GM21737 (cell line): ENCODE measurements around the gene GPR6.

Experiments
- ATAC-seq: cut with Tn5 transposase; IDR thresholded peaks from one replicate; pipeline ENCODE4 v1.9.1; 2021; ENCODE audit warnings: mild to moderate bottlenecking, moderate library complexity; ENCODE audit not compliant: unreplicated experiment

The GPR6 gene

GRCh38 chr6:109978174-109979032 lies at the start of gene GPR6:
GPR6 (plus strand) TSS chr6:109978311; CDS start chr6:109979113, 802 bp downstream.
- ATAC-seq: no peak

DNA sequence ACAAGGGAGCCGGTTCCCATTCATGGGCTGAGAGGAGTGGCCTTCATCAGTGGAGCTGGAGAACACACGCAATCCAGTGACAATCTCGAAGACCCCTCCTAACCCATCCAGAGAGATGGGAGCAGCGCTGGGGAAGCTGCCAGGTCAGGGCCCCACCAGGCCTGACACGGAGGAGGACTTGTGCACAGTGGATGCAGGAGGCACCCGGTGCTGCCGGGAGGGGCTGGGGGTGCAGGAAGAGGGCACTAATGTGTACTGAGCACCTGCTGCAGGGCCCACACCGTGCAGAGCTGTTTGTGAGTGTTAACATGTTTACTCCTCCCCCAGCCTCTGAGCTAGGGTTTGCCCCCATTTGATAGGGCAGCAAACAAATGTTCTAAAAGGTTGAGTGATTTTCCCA lies 43.8 kb upstream of the GPR6 start:
- ATAC-seq: no peak

- no peak for ATAC-seq
Observed at GRCh38 chr6:109939654-109940053, 38.5 kb upstream of the GPR6 start.

GRCh38 chr6:109944448-109944847 lies 33.7 kb upstream of the GPR6 start:
- ATAC-seq: no peak

- no peak for ATAC-seq
Observed at GRCh38 chr6:109945091-109945490, 33.0 kb upstream of the GPR6 start.

- no peak for ATAC-seq
Observed at GRCh38 chr6:109946979-109947378, 31.1 kb upstream of the GPR6 start.

GRCh38 chr6:109949281-109950065 lies 28.6 kb upstream of the GPR6 start:
- no peak for ATAC-seq

GRCh38 chr6:109955491-109955890 lies 22.6 kb upstream of the GPR6 start:
- ATAC-seq: no peak

- no peak for ATAC-seq
Observed at GRCh38 chr6:109958626-109959025, 19.5 kb upstream of the GPR6 start.

DNA sequence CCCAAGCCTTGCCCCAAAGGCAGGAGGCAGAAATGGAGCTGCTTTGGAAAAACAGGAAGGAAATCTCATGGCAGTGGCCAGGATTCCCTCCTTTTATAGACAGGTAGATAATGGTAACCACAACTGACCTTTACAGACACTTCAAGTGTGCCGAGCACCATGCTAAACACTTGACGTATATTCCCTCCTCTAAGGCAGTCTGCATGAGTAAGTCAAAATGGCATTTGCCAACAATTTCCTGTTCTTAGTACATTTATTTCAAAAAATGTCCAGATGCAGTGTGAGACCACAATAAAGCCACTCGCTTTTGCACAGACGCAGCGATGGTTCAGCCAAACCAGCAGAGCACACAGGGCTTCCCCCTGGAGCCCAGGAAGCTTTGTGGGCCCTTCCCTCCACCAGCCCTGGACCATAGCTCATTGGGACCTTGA lies 16.5 kb upstream of the GPR6 start:
- no peak for ATAC-seq

- ATAC-seq: no peak
Observed at GRCh38 chr6:109962271-109962670, 15.8 kb upstream of the GPR6 start.

- ATAC-seq: no peak
Observed at GRCh38 chr6:109963598-109964170, 14.4 kb upstream of the GPR6 start.

DNA sequence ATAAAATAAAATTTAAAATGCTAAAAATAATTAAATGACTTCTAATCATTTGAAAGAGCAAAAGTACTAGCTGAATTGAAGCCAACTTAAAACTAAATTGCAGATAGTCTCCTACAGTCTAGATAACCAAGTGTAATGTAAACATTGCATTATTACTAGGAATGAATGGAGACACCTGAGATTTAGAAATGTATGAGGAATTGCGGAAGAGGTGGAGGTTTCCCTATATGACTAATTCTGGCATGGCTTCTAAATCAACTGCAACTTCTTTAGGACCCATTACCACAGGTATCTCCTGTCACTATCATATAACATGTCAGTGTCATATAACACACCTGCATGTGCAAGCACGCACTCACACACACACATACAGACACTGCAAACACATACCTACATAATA lies 13.2 kb upstream of the GPR6 start:
- ATAC-seq: no peak

- no peak for ATAC-seq
Observed at GRCh38 chr6:109966299-109966698, 11.8 kb upstream of the GPR6 start.

DNA sequence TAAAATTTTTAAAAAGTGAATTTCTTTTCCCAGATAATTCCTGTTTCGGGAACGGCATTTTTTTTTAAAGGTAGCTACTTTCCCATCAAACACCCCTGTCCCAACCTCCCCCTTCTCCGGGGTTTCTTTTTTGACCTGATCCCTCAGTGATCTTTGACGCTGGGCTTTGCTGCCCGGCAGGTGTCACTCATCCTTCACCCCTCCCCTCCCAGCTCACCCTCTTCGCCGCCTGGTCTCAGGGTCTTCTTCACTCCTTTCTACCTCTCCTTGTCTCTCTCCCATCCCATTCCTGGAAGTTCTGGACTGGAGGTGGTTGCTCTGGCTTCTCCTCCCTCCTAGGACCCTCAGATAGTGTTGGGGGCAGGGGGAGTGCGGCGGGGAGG lies 329 bp upstream of the GPR6 start:
- ATAC-seq: no peak

GRCh38 chr6:109979033-109979921 lies 1.2 kb downstream of the GPR6 start:
- no peak for ATAC-seq

- no peak for ATAC-seq
Observed at GRCh38 chr6:109984410-109984809, 6.3 kb downstream of the GPR6 start.

- ATAC-seq: no peak
Observed at GRCh38 chr6:109987196-109987595, 9.1 kb downstream of the GPR6 start.

DNA sequence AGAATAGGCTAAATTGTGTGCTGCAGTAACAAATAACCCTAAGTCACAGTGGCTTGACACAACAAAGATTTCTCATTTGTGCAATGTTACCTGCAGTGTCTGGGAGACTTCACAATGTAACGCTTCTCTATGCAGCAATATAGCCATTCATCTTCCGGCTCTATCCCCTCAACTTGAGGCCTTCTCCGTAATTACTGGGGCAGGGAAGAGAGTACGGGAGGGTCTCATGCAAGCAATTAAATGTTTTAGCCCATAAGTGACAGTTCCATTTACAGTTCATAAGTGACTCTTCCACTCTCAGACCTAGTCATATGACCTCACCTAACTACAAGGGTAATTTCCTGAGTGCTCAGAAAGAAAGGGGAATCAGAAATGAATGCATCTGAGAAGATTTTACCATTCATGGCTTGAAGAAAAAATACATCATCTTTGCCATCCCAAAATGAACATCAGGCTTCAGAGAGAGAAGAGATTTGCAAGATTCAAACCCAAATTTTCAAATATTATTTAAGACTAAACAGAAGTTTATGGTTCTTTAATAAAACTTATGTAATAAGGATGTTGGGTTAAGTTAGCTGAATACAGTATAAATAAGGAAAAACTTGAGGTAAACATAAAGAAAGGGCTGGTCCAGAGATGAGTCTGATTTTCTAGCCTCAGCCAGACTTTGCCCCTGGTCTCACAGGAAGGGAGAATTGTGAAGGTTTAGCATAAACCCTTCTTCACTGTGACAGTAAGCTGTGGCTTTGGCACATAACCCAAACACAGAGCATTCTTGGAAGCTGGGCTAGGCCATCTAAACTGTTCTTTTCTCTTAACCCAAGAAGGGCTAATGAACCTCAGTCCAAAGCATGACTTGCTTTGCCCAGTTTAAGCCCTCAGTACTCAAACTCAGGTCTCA lies 13.3 kb downstream of the GPR6 start:
- ATAC-seq: no peak
